Gastrocnemius medialis (tissue), 4 donors: ENCODE results near the gene GTF3C4. TPM values are rescaled to one million over a fixed set of nuclear protein-coding genes. Genes with fewer than 3 reads are reported as not detected.

Experiments
- ATAC-seq, 2 donors: fragments of 150-250 bp; one replicate each; pipeline ENCODE4 v1.9.1; 2016
- DNase-seq, 2 donors: peaks; one replicate each; pipeline ENCODE4 v3.0.0-alpha.2; 2019
- H3K27ac ChIP-seq, 4 donors: fragments of 200-600 bp; sonication (generic); 1 replicate in 1 of 4; 2 replicates in 3 of 4; pipeline ENCODE4 v1.5.1; 2016 to 2018; ENCODE audit warnings: mild to moderate bottlenecking in 2 of 4, moderate library complexity in 1 of 4
- H3K27me3 ChIP-seq, 3 donors: fragments of 200-600 bp; sonication (generic) in 2 of 3; 1 replicate in 1 of 3; 2 replicates in 2 of 3; pipeline versions ENCODE4 v1.5.1 to v1.6.0; 2016 to 2019; ENCODE audit warnings: mild to moderate bottlenecking in 1 of 3, moderate library complexity in 1 of 3
- H3K36me3 ChIP-seq, 2 donors: fragments of 200-600 bp; sonication (generic) in 1 of 2; one replicate each; pipeline ENCODE4 v1.5.1; 2017 to 2018
- H3K4me1 ChIP-seq, 2 donors: fragments of 200-600 bp; sonication (generic) in 1 of 2; one replicate each; pipeline ENCODE4 v1.5.1; 2016 to 2017; ENCODE audit warnings: mild to moderate bottlenecking in 2 of 2
- H3K4me3 ChIP-seq, 4 donors: fragments of 200-600 bp; sonication (generic) in 3 of 4; 1 replicate in 1 of 4; 2 replicates in 3 of 4; pipeline ENCODE4 v1.5.1; 2016 to 2019; ENCODE audit warnings: mild to moderate bottlenecking in 2 of 4
- H3K9me3 ChIP-seq, 3 donors: fragments of 200-600 bp; sonication (generic) in 2 of 3; 1 replicate in 1 of 3; 2 replicates in 2 of 3; pipeline ENCODE4 v1.5.1; 2016 to 2019
- CTCF ChIP-seq, 5 experiments: fragments of 450-650 bp in 3 of 5; fragments of 200-600 bp in 2 of 5; sonication (generic) in 2 of 5; IDR thresholded peaks in 4 of 5; conservative IDR thresholded peaks in 1 of 5; 1 replicate in 4 of 5; 2 replicates in 1 of 5; pipeline ENCODE4 v1.5.1; 2016 to 2019; ENCODE audit warnings: antibody characterized with exemption in 5 of 5, mild to moderate bottlenecking in 3 of 5, moderate library complexity in 3 of 5
- POLR2A ChIP-seq, 2 donors: fragments of 450-650 bp; IDR thresholded peaks; one replicate each; pipeline ENCODE4 v1.6.1; 2017; ENCODE audit warnings: antibody characterized with exemption in 2 of 2, mild to moderate bottlenecking in 2 of 2, moderate library complexity in 2 of 2
- in situ Hi-C, 4 donors: fragments of 200-750 bp; cut with MboI; loops; one replicate each; pipeline versions ENCODE4 v1.15.0 to v1.8.0; 2017; ENCODE audit warnings: low sequenced_read_pairs in 4 of 4
- intact Hi-C: fragments of 100-400 bp; cut with DNase I; formaldehyde crosslinking; loops from one replicate; pipeline ENCODE4 v1.15.1; 2023; ENCODE audit warnings: low total_unique reads
- total RNA-seq, 4 donors: library from RNA; depleted of rRNA; stranded (reverse); fragments of >200 nt; gene quantifications; one replicate each; pipeline versions ENCODE4 v1.1.0 to v1.2.3, GENCODE V29; 2016

GTF3C4 gene
- total RNA-seq, 4 donors from 2014 or later, result 9.2 to 11.7 (median 10.8) TPM

GRCh38 chr9:132694144-132694543 is 23.9 kb downstream of the GTF3C4 start:
- H3K4me1 ChIP-seq, result no peaks in the 10 kb centered on the region
- intact Hi-C loops (no loop called here), in situ Hi-C loops (no loop called here)
- H3K9me3 ChIP-seq, result peaks cover 0 to 11% (median 0%) of the 10 kb centered on the region in 3 donors
- TF ChIP-seq CTCF (IDR thresholded peaks at IDR 0.05 in 4 of 5, conservative IDR thresholded peaks at IDR 0.05 in 1 of 5) (no peak), POLR2A (IDR thresholded peaks at IDR 0.05) (no peak)
- peaks cover 0 to 20% of the 10 kb centered on the region in 2 donors for H3K36me3 ChIP-seq
- no peak for DNase-seq
- no peaks in the 10 kb centered on the region for H3K27me3 ChIP-seq
- ATAC-seq, result no peak
- H3K27ac ChIP-seq, result no peak overlapping the region
- no peak overlapping the region for H3K4me3 ChIP-seq

GRCh38 chr9:132697230-132697629 is 27.0 kb downstream of the GTF3C4 start:
- intact Hi-C loops, result no loop called here
- H3K9me3 ChIP-seq, result peaks cover 0 to 11% (median 0%) of the 10 kb centered on the region in 3 donors
- no peak for DNase-seq
- H3K27ac ChIP-seq, result no peak overlapping the region
- H3K36me3 ChIP-seq, result no peaks in the 10 kb centered on the region
- TF ChIP-seq CTCF (IDR thresholded peaks at IDR 0.05 in 4 of 5, conservative IDR thresholded peaks at IDR 0.05 in 1 of 5), result no peak
- TF ChIP-seq POLR2A (IDR thresholded peaks at IDR 0.05), result no peak
- H3K4me3 ChIP-seq, result no peak overlapping the region
- peaks cover 0 to under 1% (median 0%) of the 10 kb centered on the region in 3 donors for H3K27me3 ChIP-seq
- in situ Hi-C loops, result no loop called here
- H3K4me1 ChIP-seq, result no peaks in the 10 kb centered on the region
- ATAC-seq, result no peak

- Histone ChIP-seq H3K9me3 (peaks cover 0 to 11% (median 0%) of the 10 kb centered on the region in 3 donors), H3K4me3 (no peak overlapping the region), H3K4me1 (no peaks in the 10 kb centered on the region), H3K36me3 (no peaks in the 10 kb centered on the region), H3K27ac (no peak overlapping the region), H3K27me3 (peaks cover 0 to 6% (median 0%) of the 10 kb centered on the region in 3 donors)
- intact Hi-C loops (no loop called here), in situ Hi-C loops (no loop called here)
- ATAC-seq, result no peak
- TF ChIP-seq CTCF (IDR thresholded peaks at IDR 0.05 in 4 of 5, conservative IDR thresholded peaks at IDR 0.05 in 1 of 5), result no peak
- no peak for TF ChIP-seq POLR2A (IDR thresholded peaks at IDR 0.05)
- DNase-seq, result no peak
Observed at GRCh38 chr9:132698989-132699388, 28.7 kb downstream of the GTF3C4 start.

- TF ChIP-seq POLR2A (IDR thresholded peaks at IDR 0.05) (no peak), CTCF (IDR thresholded peaks at IDR 0.05 in 4 of 5, conservative IDR thresholded peaks at IDR 0.05 in 1 of 5) (no peak)
- intact Hi-C loops, result no loop called here
- no peaks in the 10 kb centered on the region for H3K36me3 ChIP-seq
- DNase-seq (no peak), ATAC-seq (no peak)
- in situ Hi-C loops, result no loop called here
- peaks cover 0 to 6% (median 0%) of the 10 kb centered on the region in 3 donors for H3K27me3 ChIP-seq
- H3K27ac ChIP-seq, result no peak overlapping the region
- no peak overlapping the region for H3K4me3 ChIP-seq
- H3K9me3 ChIP-seq, result peaks cover 0 to 11% (median 0%) of the 10 kb centered on the region in 3 donors
- no peaks in the 10 kb centered on the region for H3K4me1 ChIP-seq
Observed at GRCh38 chr9:132699956-132700355, 29.7 kb downstream of the GTF3C4 start.

GRCh38 chr9:132702254-132702653 is 32.0 kb downstream of the GTF3C4 start:
- ATAC-seq (no peak), DNase-seq (no peak)
- TF ChIP-seq CTCF (IDR thresholded peaks at IDR 0.05 in 4 of 5, conservative IDR thresholded peaks at IDR 0.05 in 1 of 5), result no peak
- no peak for TF ChIP-seq POLR2A (IDR thresholded peaks at IDR 0.05)
- peaks cover 0 to 6% (median 0%) of the 10 kb centered on the region in 3 donors for H3K9me3 ChIP-seq
- H3K4me3 ChIP-seq, result no peak overlapping the region
- H3K36me3 ChIP-seq, result no peaks in the 10 kb centered on the region
- no peak overlapping the region for H3K27ac ChIP-seq
- intact Hi-C loops, result no loop called here
- in situ Hi-C loops, result no loop called here
- H3K4me1 ChIP-seq, result no peaks in the 10 kb centered on the region
- H3K27me3 ChIP-seq, result peaks cover 0 to 6% (median 0%) of the 10 kb centered on the region in 3 donors
